GM18867 (cell line): ENCODE measurements around the gene MEIOSIN.
"Not testable (repeated sequence)": the region's sequence is repeated elsewhere in the genome, so short reads cannot be mapped to it uniquely, and the experiment has no call there.

Experiments used
- ATAC-seq: cut with Tn5 transposase; IDR thresholded peaks from one replicate; pipeline ENCODE4 v1.9.1; 2021; ENCODE audit warnings: mild to moderate bottlenecking, moderate library complexity; ENCODE audit not compliant: unreplicated experiment

The MEIOSIN gene

GRCh38 chr19:45793876-45794275 is 60.6 kb downstream of the MEIOSIN start:
- ATAC-seq = no peak

- no peak for ATAC-seq
Measured at GRCh38 chr19:45794627-45795026, 61.4 kb downstream of the MEIOSIN start.

GRCh38 chr19:45798995-45799517 is 65.8 kb downstream of the MEIOSIN start:
- ATAC-seq = no peak

DNA sequence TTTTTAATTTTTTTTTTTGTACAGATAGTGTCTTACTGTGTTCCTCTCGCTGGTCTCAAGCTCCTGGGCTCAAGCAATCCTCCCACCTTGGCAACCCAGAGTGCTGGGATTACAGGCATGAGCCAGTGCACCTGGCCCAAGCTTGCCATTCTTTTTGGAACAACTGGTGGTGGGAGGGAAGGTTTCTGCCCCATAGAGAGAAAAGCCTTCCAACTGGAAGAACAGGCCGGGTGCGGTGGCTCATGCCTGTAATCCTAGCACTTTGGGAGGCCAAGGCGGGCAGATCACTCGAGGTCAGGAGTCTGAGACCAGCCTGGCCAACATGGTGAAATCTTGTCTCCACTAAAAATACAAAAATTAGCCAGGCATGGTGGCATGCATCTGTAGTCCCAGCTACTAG is 66.3 kb downstream of the MEIOSIN start:
- not testable (repeated sequence) for ATAC-seq

DNA sequence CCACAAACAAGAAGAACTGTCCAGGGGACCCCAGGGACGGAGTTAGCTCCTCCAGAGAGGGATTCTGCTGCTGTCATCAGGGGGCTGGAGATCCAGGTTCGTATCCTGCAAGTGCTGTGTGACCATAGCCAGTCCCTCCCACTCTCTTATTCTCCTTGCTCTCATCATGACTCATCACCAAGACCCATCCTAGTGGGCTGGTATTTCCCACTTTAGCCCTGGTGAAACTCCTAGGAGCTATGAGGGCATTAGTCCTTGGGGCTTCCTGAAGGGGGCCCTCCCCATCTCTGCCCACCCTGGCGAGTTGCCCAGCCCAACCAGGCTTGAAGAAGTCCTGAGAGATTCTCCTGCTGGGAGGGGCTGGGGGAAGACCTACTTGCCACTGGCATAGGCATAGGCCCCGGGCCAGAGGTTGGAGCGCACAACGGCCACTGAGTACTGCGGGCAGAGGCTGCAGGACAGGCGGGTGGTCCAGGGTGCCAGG is 66.9 kb downstream of the MEIOSIN start:
- no peak for ATAC-seq

- no peak for ATAC-seq
Measured at GRCh38 chr19:45801603-45802175, 68.5 kb downstream of the MEIOSIN start.

DNA sequence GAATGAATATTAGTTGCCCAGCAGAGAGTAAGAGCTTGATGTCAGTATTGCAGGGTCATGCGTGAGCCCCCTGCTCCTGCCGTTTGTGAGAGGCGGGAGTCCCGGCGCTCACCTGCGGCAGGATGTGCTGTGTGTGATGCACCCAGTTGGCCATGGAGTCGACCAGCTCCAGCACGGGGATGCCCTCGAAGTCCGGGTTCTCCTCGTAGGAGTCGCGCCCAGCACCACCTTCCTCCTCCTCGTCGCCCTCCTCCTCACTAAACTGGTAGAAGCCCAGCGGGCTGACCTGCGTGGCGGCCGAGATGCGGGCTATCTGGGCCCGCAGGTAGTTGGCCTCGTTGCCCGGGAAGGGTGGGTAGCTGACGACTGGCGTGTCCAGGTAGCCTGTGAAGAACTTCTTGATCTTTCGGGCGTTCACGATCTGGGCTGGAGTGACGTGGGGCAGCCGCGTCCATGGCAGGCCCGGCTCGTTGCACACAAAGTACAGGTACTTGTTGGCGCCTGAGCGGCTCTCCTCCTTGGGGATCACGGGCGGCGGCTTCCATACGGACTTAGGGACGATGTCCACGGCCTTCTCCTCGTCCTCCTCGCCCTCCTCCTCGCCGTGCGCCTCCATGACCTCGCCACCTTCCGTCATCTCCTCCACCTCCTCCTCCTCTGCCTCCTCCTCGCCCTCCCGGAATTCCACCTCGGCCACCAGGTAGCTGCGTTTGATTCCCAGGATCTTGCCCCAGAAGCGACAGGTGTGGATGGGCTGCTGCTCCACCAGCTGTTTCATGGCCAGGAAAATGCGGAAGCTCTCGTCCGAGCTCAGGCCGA is 71.1 kb downstream of the MEIOSIN start:
- no peak for ATAC-seq

- ATAC-seq = no peak
Measured at GRCh38 chr19:45804959-45805230, 71.7 kb downstream of the MEIOSIN start.

- no peak for ATAC-seq
Measured at GRCh38 chr19:45805719-45806118, 72.5 kb downstream of the MEIOSIN start.

- no peak for ATAC-seq
Measured at GRCh38 chr19:45809643-45810159, 76.5 kb downstream of the MEIOSIN start.

DNA sequence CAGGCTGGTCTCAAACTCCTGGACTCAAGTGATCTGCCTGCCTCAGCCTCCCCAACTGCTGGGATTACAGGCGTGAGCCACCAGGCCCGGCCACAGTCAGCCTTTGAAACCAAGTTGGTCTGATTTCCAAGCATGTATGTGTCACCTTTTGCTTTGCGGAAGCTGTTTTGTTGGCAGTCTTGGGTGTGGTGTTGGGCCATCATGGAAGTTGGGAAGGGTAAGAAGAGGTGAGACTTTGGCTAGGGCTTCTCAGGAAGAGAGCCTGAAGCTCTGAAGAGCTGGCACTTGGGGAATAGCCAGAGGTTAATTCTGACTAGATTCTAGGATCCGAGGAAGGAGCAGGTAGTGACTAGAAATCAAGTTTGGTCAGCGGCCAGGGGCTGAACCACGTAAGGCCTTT is 79.1 kb downstream of the MEIOSIN start:
- no peak for ATAC-seq
